A673 (cell line): ENCODE measurements around the gene MINAR1. TPM values are rescaled to one million over a fixed set of nuclear protein-coding genes. Genes with fewer than 3 reads are reported as not detected.

Source experiments
- BruUV-seq: library from RNA; stranded (reverse); fragments of 400-500 nt; replicated peaks from 2 replicates; lab custom pipeline; 2021; lab: Mats Ljungman, UMichigan
- CTCF ChIA-PET: fragments of 300-600 bp; sonication (Branson Sonifier 250); formaldehyde crosslinking; loops from one replicate; lab custom pipeline; 2022; ENCODE audit warnings: antibody characterized with exemption; lab: Charles Lee
- POLR2A ChIA-PET: fragments of 300-600 bp; sonication (Branson Sonifier 250); formaldehyde crosslinking; loops from one replicate; lab custom pipeline; 2022; ENCODE audit warnings: antibody characterized with exemption; ENCODE audit not compliant: low non-redundant PET; lab: Charles Lee
- DNase-seq: peaks from one replicate; pipeline ENCODE4 v3.0.0-alpha.2; 2015; ENCODE audit warnings: low spot score
- H3K27ac ChIP-seq: fragments of 200-600 bp; sonication (generic); 2 replicates; pipeline ENCODE4 v1.5.1; 2016; ENCODE audit warnings: mixed run types, low read depth, mild to moderate bottlenecking, mixed read lengths, antibody characterized with exemption, low read length; ENCODE audit not compliant: poor library complexity, severe bottlenecking
- H3K27me3 ChIP-seq: fragments of 200-600 bp; sonication (generic); replicated peaks from 2 replicates; pipeline ENCODE4 v1.6.1; 2017; ENCODE audit warnings: mixed run types, low read depth, mild to moderate bottlenecking, mixed read lengths, antibody characterized with exemption, low read length; ENCODE audit not compliant: insufficient read depth, poor library complexity
- H3K36me3 ChIP-seq: fragments of 200-600 bp; sonication (generic); 2 replicates; pipeline ENCODE4 v1.6.1; 2016; ENCODE audit warnings: mixed run types, mild to moderate bottlenecking, mixed read lengths, antibody characterized with exemption, low read length; ENCODE audit not compliant: insufficient read depth, poor library complexity, severe bottlenecking
- H3K4me1 ChIP-seq: fragments of 200-600 bp; sonication (generic); 2 replicates; pipeline ENCODE4 v1.6.1; 2017; ENCODE audit warnings: mixed run types, mild to moderate bottlenecking, mixed read lengths, antibody characterized with exemption, low read length; ENCODE audit not compliant: insufficient read depth, poor library complexity, severe bottlenecking
- H3K4me3 ChIP-seq: fragments of 200-600 bp; sonication (generic); 2 replicates; pipeline ENCODE4 v1.5.1; 2016; ENCODE audit warnings: low read depth, mixed run types, mild to moderate bottlenecking, mixed read lengths, low read length; ENCODE audit not compliant: poor library complexity, severe bottlenecking
- H3K9me3 ChIP-seq: fragments of 200-600 bp; sonication (generic); 2 replicates; pipeline ENCODE4 v1.6.1; 2016; ENCODE audit warnings: mixed run types, low read depth, mild to moderate bottlenecking, mixed read lengths, antibody characterized with exemption, low read length; ENCODE audit not compliant: poor library complexity, severe bottlenecking
- CTCF ChIP-seq: fragments of 300-800, 200-600 bp; sonication (generic); conservative IDR thresholded peaks from 2 replicates; pipeline ENCODE4 v1.5.1; 2017; ENCODE audit warnings: low read depth, mild to moderate bottlenecking, antibody characterized with exemption, low read length, moderate library complexity, mixed read lengths
- EZH2 ChIP-seq: fragments of 200-600 bp; sonication (generic); IDR thresholded peaks from 2 replicates; pipeline ENCODE4 v1.6.1; 2017; ENCODE audit warnings: borderline replicate concordance, low read depth, mild to moderate bottlenecking, mixed read lengths, antibody characterized with exemption, low read length; ENCODE audit not compliant: poor library complexity, severe bottlenecking
- intact Hi-C: fragments of 100-400 bp; cut with micrococcal nuclease; formaldehyde crosslinking; loops from one replicate; pipeline ENCODE4 v1.10.0; 2022; ENCODE audit not compliant: unreplicated experiment
- total RNA-seq: library from RNA; stranded (reverse); gene quantifications from 2 replicates; pipeline ENCODE4 v1.2.3, GENCODE V29; 2021

MINAR1 gene
- total RNA-seq, 1 experiment from 2014 or later, result 1.6 TPM

- H3K4me1 ChIP-seq, result no peaks in the 10 kb centered on the region
- POLR2A ChIA-PET, result no interaction called here
- CTCF ChIA-PET, result no interaction called here
- no peak overlapping the region for H3K4me3 ChIP-seq
- no peak overlapping the region for H3K27ac ChIP-seq
- TF ChIP-seq CTCF, result no peak
- no peak for TF ChIP-seq EZH2
- no peaks in the 10 kb centered on the region for H3K36me3 ChIP-seq
- no peak for DNase-seq
- intact Hi-C loops, result no loop called here
- BruUV-seq, result no TSS peak
- H3K9me3 ChIP-seq, result no peaks in the 10 kb centered on the region
- H3K27me3 ChIP-seq, result no peaks in the 10 kb centered on the region
These were observed 25.9 kb upstream of the MINAR1 start for GRCh38 chr15:79406210-79406609.

- no peaks in the 10 kb centered on the region for H3K36me3 ChIP-seq
- intact Hi-C loops, result no loop called here
- H3K27ac ChIP-seq, result no peak overlapping the region
- ChIA-PET CTCF (no interaction called here), POLR2A (no interaction called here)
- no TSS peak for BruUV-seq
- TF ChIP-seq EZH2 (no peak), CTCF (no peak)
- H3K9me3 ChIP-seq, result no peaks in the 10 kb centered on the region
- no peaks in the 10 kb centered on the region for H3K27me3 ChIP-seq
- no peak for DNase-seq
- no peaks in the 10 kb centered on the region for H3K4me1 ChIP-seq
- H3K4me3 ChIP-seq, result no peak overlapping the region
These were observed 24.1 kb upstream of the MINAR1 start for GRCh38 chr15:79408041-79408440.

GRCh38 chr15:79410237-79410636, 21.9 kb upstream of the MINAR1 start:
- ChIA-PET CTCF (no interaction called here), POLR2A (no interaction called here)
- H3K4me1 ChIP-seq, result no peaks in the 10 kb centered on the region
- TF ChIP-seq CTCF, result no peak
- no peak for TF ChIP-seq EZH2
- H3K36me3 ChIP-seq, result no peaks in the 10 kb centered on the region
- no peaks in the 10 kb centered on the region for H3K9me3 ChIP-seq
- BruUV-seq, result no TSS peak
- H3K27ac ChIP-seq, result no peak overlapping the region
- DNase-seq, result peak; percentile 14
- intact Hi-C loops, result no loop called here
- H3K27me3 ChIP-seq, result no peaks in the 10 kb centered on the region
- H3K4me3 ChIP-seq, result no peak overlapping the region
